T-helper 22 cell (primary cell): ENCODE measurements around the gene SP100.
"Not testable (repeated sequence)": the region's sequence is repeated elsewhere in the genome, so short reads cannot be mapped to it uniquely, and the experiment has no call there.

ENCODE experiments used
- DNase-seq: peaks from one replicate; pipeline ENCODE4 v3.0.0-alpha.2; 2020; ENCODE audit warnings: low read depth

SP100 gene

GRCh38 chr2:230416061-230416721 is at the start of gene SP100:
Gene SP100 (plus strand): TSS chr2:230416201. CDS start chr2:230416297, 96 bp downstream.
- DNase-seq: peak; percentile 65

- no peak for DNase-seq
These were observed 33.9 kb upstream of the SP100 start for GRCh38 chr2:230382108-230382507.

- no peak for DNase-seq
These were observed 32.5 kb upstream of the SP100 start for GRCh38 chr2:230383453-230383852.

DNA sequence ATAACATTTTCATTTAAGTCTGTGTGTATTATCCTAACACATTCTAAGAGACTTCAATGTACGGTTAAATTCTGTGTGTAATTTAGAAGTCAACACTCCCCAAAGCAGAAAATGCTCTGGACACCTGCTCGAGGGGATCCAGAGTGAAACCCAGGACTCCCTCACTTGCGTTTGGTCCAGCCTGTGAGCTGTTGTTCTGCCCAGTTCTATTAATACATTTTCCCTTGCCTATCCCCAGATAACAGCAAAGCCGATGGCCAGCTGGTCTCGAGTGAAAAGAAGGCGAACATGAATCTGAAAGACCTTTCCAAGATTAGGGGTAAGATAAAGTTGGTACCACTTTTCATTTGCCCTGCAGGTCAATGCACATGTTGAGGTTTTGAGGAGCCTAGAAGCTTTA is 31.0 kb upstream of the SP100 start:
- no peak for DNase-seq

DNA sequence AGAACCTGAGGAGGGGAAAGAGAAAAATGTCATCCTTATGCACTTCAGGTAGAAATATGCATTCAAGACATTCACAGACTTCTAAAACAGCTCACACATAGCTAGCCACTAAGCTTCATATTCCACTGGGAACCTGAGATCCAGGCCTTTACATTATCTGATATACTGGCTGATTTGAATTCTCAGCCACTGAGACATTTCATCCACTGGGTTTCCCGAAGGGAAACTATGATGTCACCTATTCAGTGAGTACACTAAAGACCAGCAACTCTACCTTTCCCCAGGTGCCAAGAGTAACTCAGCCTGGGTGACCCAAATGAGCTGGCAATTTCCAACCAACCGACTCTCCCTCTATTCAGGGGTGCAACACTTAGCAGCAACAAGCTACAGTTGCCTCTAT is 21.7 kb upstream of the SP100 start:
- DNase-seq: no peak

DNA sequence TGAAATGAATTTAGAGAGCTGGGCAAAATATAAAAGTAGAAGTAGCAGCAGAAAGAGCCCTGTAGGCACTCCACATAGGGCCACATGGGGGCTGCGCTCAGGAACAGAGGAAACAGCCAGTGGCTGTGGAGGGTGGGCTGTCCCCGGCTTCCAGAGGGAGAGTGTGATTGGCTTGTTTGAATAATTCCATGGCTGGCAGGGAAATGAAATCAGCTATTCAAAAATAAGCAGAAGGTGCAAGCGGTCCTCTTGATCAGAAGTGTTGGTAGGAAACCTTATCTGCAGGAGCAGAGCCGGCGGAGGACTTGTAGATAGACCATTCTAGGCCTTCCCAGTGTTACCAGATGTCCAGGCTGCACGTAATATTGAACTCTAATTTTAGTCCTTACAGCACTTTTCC is 17.3 kb upstream of the SP100 start:
- DNase-seq: not testable (repeated sequence)

- no peak for DNase-seq
These were observed 16.0 kb upstream of the SP100 start for GRCh38 chr2:230400041-230400440.

DNA sequence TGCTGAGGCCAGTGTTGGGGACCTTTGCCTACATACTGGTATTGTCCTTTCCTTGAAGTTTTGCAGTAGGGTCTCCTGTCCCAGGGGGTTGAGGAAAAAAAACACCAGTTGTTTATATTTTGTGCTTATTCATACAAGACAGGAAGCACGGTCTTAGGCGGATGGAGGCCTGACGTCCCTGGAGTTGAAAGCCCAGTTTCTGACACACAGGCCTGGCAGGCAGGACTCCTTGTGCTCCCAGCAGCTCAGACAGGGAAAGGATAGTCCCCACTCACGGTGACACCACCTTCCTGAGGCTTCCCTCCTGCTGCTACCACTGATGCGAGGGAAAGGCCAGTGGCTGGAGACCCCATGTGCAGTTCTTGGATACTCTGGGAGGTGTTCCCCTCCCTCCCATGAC is 15.5 kb upstream of the SP100 start:
- no peak for DNase-seq

DNA sequence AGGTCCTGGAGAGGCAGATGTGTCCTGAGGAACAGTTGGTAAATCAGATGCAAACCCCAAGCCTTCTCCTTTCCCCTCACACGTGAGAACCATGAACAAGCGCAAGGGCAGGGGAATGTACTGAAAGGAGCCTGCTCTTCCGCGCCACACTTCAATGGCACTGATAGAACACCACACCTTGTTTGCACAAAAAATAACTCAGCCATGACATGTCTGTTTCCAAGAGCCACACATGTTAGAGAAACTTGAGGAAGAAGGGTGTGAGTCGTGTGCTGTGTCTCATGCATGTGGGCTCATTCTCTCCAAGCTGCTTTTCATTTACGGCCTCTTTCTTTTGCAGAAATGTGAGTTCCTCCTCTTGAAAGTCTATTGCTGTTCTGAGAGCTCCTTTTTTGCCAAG is 15.0 kb upstream of the SP100 start:
- DNase-seq: not testable (repeated sequence)

GRCh38 chr2:230403746-230404145 is 12.3 kb upstream of the SP100 start:
- no peak for DNase-seq

DNA sequence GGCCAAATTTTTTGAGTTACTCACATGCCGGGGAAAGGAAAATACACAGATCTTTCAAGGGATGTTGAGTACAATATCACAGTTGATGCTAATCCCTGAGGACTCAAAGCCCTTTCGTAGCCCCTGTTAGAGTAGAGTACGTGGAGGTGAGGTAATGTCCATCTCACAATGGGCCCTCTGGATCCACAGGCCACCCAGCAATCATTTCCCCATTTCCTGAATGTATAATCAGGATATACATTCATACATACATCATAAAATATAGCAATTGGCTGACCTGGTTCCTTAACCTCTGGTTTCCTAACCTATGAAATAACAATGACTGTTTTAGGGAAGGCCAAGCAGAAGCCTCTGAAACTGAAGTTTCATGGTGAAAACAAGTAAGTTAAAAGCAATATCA is 10.2 kb upstream of the SP100 start:
- no peak for DNase-seq

- DNase-seq: no peak
These were observed 7.7 kb upstream of the SP100 start for GRCh38 chr2:230408244-230408842.

GRCh38 chr2:230409316-230409715 is 6.7 kb upstream of the SP100 start:
- DNase-seq: not testable (repeated sequence)

DNA sequence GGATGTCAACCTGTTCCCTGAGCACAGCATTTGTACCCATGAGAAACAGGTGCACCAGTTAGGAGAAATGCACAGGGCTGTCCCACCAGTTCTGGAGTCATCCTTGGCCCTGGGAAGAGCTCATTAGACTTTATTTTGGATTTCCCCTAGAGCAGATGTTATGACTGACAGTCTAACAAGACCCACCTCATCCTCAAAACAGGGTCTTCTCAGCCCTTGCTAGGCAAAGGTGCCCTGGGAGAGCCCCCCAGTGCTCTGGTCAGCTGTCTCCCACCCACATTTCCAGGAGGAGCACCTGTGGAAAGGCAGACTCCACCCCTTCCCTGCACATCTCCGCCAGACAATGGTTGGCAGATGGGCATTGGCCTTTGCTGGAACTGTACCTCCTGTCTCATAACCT is 5.7 kb upstream of the SP100 start:
- DNase-seq: no peak

DNA sequence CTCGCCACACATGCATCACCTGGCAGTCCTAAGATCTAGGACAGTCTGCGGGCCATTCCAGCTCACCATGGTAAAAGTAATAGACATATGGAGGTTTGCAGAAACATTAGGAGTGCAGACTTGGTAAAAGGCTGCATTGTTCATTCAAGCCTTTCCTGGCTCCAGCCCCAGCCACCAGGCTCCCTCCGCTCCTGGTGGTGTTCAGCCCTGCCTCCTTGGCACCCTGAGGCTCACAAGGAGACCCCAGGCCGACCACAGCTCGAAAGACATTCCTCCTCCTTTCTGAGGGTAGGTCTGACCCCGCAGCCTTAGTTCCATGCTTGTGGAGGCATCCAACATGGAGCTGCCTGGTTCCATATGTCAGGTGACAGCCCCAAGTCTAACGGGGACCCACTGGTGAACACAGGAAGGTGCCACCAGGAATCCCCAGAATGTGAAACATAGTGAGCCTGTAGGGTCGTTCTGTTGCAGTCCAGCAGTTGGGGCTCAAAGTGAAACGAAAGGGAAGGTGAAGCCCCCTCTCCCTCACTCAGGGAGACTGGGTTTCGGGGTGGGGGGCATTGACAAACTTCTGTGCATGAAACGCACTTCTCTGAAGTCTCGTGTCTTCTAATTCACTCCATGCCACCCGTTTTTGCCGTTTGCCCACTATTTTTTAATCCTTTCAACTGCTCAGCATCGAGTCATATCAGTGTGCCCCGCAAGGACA is 5.0 kb upstream of the SP100 start:
- no peak for DNase-seq

- peak; percentile 46 for DNase-seq
These were observed 4.2 kb upstream of the SP100 start for GRCh38 chr2:230411570-230412370.

DNA sequence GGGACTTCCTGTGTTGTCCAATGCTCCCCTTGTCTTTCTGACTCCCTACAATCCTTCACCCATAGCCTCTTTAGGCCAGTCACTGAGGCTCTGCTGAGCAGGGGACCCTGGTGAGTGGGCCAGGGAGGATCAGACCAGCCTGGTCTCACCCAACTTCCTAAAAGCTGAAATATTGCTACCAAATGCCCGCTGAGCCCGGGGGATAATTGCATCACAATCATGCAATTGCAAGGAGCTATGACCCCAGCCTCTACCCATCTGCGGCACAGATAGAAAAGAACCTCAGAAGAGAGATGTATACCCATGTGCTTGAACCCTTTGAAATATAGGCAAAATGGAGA is 3.7 kb upstream of the SP100 start:
- DNase-seq: no peak

DNA sequence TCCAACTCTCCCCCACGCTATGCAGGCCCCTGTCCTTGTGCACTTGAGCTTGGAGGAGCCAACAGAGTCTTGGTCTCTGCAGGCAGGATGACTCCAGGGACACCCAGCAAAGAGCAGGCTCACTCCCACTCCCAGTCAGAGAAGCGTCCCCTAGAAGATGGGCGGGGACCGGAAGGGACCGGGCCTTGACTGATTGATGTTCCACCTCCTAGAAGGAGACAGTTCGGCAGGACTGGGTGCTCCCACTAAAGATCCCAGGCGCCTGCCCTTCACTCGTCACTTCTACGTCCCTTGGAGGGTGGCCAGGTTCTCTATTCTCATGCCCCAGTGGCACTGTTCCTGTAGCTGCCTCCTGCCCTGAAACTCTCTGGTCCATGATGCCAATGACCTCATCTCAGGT is 3.2 kb upstream of the SP100 start:
- DNase-seq: no peak

DNA sequence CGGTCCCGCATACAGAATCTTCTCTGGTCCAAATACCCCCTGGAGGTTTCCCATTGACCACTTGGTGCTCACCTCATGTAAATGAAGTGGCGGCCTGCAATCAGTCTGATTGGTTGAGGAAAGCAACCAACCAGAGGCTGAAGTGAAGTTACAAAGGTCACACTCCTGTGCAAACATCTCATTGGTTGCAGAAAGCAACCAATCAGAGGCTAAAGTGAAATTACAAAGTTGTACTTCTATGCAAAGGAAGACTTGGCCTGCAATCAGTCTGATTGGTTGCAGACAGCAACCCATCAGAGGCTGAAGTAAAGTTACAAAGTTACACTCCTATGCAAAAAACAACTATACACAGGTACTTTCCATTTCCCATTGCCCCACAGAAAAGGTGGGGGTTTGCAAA is 2.5 kb upstream of the SP100 start:
- no peak for DNase-seq

DNA sequence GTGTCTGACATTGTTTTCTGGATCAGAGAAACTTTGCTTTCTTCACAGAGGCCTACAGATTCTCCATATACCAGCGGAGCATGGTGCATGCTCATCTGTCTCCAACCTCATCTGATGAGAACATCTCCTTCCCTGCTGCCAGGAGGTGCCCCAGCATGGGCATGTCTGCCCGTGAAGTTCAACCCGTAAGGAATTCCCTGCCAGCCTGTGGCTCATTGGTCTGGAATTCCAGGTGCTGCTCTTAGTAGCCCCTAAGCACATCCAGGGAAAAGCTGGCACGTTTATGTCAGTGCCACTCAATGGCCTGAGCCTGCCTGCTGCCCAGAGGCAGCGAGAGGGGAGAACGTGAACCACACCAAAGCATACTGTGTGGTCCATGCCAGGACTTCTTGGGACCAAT is 1.7 kb upstream of the SP100 start:
- DNase-seq: no peak

DNA sequence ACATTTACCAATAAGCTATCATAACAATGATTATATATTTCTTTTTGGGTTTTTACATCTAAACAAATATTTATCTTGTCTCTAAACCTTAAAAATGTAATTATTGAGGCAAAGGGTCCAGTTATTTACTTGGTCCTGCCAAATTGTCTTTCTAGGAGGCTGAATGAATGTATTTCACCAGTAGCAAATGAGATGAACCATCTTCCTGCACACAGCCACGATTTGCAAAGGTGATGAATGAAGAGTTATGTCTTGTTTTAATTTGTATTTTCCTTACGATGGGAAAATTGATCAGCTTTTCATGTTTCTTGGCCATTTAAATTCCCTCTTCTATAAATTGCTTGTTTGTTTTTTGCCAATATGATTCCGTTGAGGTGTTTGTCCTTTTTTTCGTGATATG is 1.4 kb downstream of the SP100 start:
- no peak for DNase-seq

DNA sequence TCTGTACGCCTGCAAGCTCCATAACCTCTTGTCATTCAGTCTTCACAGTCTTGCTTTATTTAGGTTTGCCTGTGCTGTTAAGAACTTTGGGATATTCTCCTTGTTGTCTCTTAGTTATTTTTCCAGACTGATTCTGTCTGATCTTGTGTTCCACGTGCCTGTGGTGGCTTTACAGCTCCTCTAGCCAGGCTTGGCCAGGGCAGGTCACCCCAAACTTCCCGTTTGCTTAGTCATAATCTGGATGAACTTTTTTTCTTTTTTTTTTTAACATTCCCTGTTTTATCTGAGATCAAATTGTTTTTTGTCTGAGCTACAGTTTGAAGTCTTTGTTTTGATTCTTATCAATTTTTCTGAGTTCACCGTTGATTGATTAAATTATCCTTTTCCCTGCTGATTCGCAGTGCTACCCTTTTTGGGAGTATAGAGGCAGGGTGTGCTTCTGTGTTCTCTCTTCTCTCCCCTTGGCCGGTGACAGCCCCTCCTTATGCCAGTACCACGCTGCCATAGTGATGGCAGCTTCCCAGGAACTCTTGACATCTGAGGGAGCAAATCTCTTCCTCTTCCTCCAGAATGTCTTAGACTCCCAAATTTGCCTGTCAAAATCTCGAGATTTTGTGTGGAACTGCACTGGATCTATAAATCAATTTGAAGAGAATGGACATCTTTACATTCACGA is 2.5 kb downstream of the SP100 start:
- no peak for DNase-seq
